ENCODE measurements around the gene AMH. TPM values are rescaled to one million over a fixed set of nuclear protein-coding genes. Genes with fewer than 3 reads are reported as not detected.

AMH gene
- total RNA-seq, 4 donors from 2014 or later, result 0.33 to 4.2 TPM; not detected in 2

DNA sequence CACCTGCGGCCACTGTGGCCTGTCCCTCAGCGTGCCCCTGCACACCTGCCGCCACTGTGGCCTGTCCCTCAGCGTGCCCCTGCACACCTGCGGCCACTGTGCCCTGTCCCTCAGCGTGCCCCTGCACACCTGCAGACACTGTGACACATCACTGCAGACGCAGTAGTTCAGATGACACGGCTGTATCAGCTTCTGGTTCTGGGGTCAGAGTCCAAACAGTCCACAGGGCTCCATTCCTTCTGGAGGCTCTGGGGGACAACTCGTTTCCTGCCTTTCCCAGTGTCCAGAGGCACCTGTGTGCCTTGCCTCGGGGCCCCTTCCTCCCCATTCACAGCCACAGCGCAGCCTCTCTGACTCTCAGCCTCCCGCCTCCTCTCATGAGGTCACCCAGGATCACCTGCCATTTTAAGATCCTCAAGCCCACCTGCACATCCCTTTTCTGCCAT, 7.0 kb upstream of the AMH start:
- DNase-seq, result no peak
- H3K4me1 ChIP-seq, result peaks cover 46 to 50% of the 10 kb centered on the region in 2 donors
- H3K27me3 ChIP-seq, result no peaks in the 10 kb centered on the region
- no peaks in the 10 kb centered on the region for H3K9me3 ChIP-seq
- peaks cover 39 to 40% of the 10 kb centered on the region in 2 donors for H3K36me3 ChIP-seq
- 85% methylated on average over 12 of the region's 12 CpGs for WGBS, 2 donors
- intact Hi-C loops (cut with DNase I), result no loop called here
- no peak overlapping the region for H3K4me3 ChIP-seq (replicated peaks in 1 of 3)
- TF ChIP-seq CTCF (IDR thresholded peaks at IDR 0.05) (no peak), POLR2A (IDR thresholded peaks at IDR 0.05) (no peak)
- H3K27ac ChIP-seq, result no peak overlapping the region

- no peak overlapping the region for H3K27ac ChIP-seq
- intact Hi-C loops (cut with DNase I), result no loop called here
- H3K4me3 ChIP-seq (replicated peaks in 1 of 3), result no peak overlapping the region
- H3K4me1 ChIP-seq, result peaks cover 41 to 43% of the 10 kb centered on the region in 2 donors
- 86 to 91% methylated on average over 8 of the region's 8 CpGs for WGBS, 2 donors
- H3K27me3 ChIP-seq, result no peaks in the 10 kb centered on the region
- peaks cover 46 to 47% of the 10 kb centered on the region in 2 donors for H3K36me3 ChIP-seq
- no peaks in the 10 kb centered on the region for H3K9me3 ChIP-seq
- DNase-seq, result no peak
- TF ChIP-seq CTCF (IDR thresholded peaks at IDR 0.05), result no peak
- no peak for TF ChIP-seq POLR2A (IDR thresholded peaks at IDR 0.05)
Measured at GRCh38 chr19:2242816-2243215, 6.3 kb upstream of the AMH start.

GRCh38 chr19:2243274-2244124, 5.6 kb upstream of the AMH start:
- Histone ChIP-seq H3K4me3 (replicated peaks in 1 of 3) (no peak overlapping the region), H3K27me3 (no peaks in the 10 kb centered on the region), H3K36me3 (peaks cover 48 to 51% of the 10 kb centered on the region in 2 donors), H3K27ac (no peak overlapping the region), H3K4me1 (peaks cover 34 to 36% of the 10 kb centered on the region in 2 donors), H3K9me3 (no peaks in the 10 kb centered on the region)
- TF ChIP-seq CTCF (IDR thresholded peaks at IDR 0.05) (no peak), POLR2A (IDR thresholded peaks at IDR 0.05) (no peak)
- intact Hi-C loops (cut with DNase I), result no loop called here
- WGBS, 2 donors, result 88 to 90% methylated on average over 23 to 28 of the region's 32 CpGs
- DNase-seq, result no peak

GRCh38 chr19:2244125-2244411, 5.1 kb upstream of the AMH start:
- Histone ChIP-seq H3K27me3 (no peaks in the 10 kb centered on the region), H3K27ac (no peak overlapping the region), H3K4me3 (replicated peaks in 1 of 3) (no peak overlapping the region), H3K9me3 (no peaks in the 10 kb centered on the region), H3K36me3 (peaks cover 48 to 51% of the 10 kb centered on the region in 2 donors), H3K4me1 (peaks cover 28 to 31% of the 10 kb centered on the region in 2 donors)
- intact Hi-C loops (cut with DNase I), result no loop called here
- 97 to 100% methylated on average over 1 to 10 of the region's 12 CpGs for WGBS, 2 donors
- no peak for DNase-seq
- TF ChIP-seq CTCF (IDR thresholded peaks at IDR 0.05) (no peak), POLR2A (IDR thresholded peaks at IDR 0.05) (no peak)

- WGBS, 2 donors, result 86% methylated on average over 18 to 20 of the region's 21 CpGs
- Histone ChIP-seq H3K4me3 (replicated peaks in 1 of 3) (no peak overlapping the region), H3K27me3 (no peaks in the 10 kb centered on the region), H3K4me1 (peaks cover 24 to 26% of the 10 kb centered on the region in 2 donors), H3K27ac (no peak overlapping the region), H3K9me3 (no peaks in the 10 kb centered on the region), H3K36me3 (peaks cover 48 to 51% of the 10 kb centered on the region in 2 donors)
- intact Hi-C loops (cut with DNase I), result no loop called here
- DNase-seq, result no peak
- TF ChIP-seq CTCF (IDR thresholded peaks at IDR 0.05) (no peak), POLR2A (IDR thresholded peaks at IDR 0.05) (no peak)
Measured at GRCh38 chr19:2244486-2244885, 4.6 kb upstream of the AMH start.

Data from thyroid gland (tissue), 4 donors.